GM12864 (cell line): ENCODE measurements around the gene PDE4B.

ENCODE experiments used
- DNase-seq: peaks from one replicate; pipeline ENCODE4 v3.0.0-alpha.2; 2011; ENCODE audit warnings: low read depth
- H3K4me3 ChIP-seq: 2 replicates; pipeline ENCODE4 v1.5.1; 2011; ENCODE audit warnings: mild to moderate bottlenecking, low read depth, low read length, control low read depth
- TF ChIP-seq, protein P1 (sequence below): IDR thresholded peaks from 2 replicates; pipeline ENCODE4 v1.5.1; 2011; ENCODE audit warnings: low read depth, mild to moderate bottlenecking, moderate library complexity, low read length, control low read depth, inconsistent platforms; ENCODE audit errors: missing control alignments

The PDE4B gene

DNA sequence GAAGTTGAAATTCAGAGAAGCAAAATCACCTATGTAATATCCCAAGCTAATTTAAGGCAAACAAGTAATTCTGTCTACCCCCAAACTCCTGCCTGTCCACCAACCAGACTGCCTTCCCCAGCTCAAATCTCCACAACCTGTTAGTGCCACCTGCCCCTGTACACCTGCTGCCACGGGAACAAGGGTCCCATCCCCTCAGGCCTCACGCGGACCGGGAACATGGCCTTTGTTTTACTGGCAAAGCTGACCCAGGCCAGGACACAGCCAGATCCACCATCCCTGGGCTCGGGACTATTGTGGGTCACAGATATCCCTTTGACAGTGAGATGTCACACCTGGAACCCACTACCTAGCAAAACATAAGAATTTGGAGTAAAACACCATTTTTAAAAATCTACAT lies 601.9 kb downstream of the PDE4B start:
- no peak for DNase-seq

DNA sequence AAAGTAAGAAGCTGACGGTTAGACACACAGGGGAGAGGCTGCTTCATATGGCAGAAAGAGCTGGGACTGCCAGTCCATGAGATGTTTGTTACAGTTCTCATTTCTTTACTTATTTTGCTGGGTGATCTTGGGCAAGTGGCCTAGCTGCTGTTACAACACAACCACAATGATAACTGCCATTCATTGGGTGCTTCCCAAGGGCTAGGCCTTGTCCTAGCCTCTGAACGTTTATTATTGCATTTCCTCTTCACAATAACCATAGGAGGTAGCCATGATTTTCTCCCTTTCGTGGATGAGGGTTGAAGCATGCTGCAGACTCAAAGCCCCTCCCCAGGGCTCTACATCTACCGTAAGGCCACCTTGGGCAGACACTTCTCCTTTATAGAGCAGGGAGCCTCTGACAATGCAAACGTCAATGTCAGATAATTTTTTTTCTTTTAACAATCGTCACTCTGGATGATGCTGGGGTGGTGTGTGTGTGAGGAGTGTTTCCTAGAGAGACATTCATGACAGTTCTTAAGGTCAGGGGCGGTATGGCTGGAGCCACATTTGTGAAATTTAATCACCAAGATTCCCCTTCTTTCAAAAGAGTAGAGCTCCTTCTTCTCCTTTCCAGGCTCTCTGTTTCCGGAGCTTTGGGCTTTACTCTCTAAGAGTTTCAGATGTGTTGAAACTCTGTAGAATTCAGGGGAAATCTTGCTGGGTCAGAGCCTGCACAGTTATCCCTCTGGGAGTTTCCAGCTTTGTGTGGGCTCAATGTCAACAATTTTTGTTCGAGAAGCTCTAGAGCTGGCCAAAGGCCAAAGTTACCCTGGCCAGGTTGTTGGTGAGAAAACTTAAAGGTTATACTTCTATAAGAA lies 602.7 kb downstream of the PDE4B start:
- TF ChIP-seq, protein P1, sequence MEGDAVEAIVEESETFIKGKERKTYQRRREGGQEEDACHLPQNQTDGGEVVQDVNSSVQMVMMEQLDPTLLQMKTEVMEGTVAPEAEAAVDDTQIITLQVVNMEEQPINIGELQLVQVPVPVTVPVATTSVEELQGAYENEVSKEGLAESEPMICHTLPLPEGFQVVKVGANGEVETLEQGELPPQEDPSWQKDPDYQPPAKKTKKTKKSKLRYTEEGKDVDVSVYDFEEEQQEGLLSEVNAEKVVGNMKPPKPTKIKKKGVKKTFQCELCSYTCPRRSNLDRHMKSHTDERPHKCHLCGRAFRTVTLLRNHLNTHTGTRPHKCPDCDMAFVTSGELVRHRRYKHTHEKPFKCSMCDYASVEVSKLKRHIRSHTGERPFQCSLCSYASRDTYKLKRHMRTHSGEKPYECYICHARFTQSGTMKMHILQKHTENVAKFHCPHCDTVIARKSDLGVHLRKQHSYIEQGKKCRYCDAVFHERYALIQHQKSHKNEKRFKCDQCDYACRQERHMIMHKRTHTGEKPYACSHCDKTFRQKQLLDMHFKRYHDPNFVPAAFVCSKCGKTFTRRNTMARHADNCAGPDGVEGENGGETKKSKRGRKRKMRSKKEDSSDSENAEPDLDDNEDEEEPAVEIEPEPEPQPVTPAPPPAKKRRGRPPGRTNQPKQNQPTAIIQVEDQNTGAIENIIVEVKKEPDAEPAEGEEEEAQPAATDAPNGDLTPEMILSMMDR = no peak
- DNase-seq = no peak
- no peak overlapping the region for H3K4me3 ChIP-seq

More for the DNA sequence above, 601.9 kb downstream of the PDE4B start:
- TF ChIP-seq, protein P1 = no peak
- H3K4me3 ChIP-seq = no peak overlapping the region

DNA sequence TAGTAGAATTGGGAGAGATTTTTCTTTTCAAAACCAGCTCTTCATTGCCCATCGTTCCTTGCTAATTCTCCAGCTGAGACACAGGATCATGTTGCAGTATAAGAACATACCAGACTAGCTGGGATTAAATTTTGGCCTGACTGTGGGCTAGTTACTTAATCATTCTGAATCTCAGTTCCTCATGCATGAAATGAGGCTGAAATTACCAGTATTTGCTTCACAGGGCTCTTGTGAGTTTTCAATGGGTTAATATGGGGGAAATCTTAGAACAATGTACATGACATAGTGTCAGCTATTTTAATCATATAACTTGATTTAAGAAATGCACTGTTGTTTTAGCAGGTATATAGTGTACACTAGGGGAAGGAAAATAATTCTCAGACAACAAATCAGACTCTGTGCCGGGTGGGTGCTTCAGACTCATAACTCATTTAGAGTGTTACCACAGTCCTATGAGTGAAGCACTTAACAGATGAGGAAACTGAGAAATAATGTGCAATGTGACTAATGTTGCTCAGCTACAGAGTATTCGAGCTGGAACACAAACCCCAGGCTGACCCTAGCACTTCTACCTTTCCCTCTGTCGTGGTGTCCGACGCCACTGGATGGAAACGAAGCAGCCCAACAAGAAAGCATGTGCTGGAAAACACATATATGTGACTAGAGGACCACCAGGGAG lies 603.7 kb downstream of the PDE4B start:
- H3K4me3 ChIP-seq = no peak overlapping the region; the same call in 1 of the 2 replicates
- TF ChIP-seq, protein P1 = no peak
- DNase-seq = no peak

DNA sequence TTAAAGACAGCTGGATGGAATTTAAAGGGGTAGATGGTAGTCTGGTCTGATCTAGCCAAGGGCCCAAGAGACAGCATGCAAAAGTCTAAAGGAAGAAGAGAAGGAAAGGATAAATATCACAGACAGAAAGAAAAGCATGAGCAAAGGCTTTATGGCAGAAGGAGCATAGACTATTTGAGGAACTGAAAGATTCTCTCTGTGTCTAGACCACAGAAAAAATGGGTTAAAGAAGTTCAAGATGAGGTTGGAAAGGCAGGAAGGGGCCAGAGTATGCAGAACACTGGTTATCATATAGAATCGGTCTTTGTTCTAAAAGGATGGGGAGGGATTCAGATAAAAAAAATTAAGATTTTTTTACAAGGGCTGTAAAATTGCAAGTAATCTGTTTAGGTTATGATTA lies 604.5 kb downstream of the PDE4B start:
- TF ChIP-seq, protein P1 = no peak
- DNase-seq = no peak
- no peak overlapping the region for H3K4me3 ChIP-seq

DNA sequence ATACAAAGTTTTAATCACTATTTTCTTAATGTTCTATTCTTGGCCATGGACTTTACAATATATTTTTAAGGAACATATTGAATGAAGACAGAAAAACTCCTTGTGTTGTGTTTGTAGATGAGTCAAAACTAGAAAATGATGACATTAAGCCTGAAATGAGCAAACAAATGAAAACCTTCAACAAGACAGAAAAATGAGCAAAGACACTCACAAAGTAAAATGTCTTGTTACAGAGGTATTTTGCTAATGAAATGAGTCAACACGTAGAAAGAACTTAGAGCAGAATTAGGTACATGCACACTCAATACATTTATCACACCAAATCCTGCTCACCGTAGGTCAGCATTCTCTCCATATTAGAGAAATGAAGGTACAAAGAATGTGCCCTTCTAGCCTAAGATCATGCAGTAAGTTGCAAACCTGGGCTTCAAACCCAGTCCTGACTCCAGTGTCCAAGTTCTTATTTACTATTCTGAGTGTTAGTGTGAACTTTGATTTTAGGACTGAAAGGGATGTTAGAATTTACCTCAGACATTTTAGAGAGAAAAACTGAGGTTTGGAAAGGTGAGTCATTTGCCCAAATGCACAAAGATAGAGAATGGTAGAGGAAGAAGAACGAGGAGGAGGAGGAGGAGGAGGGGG lies 607.3 kb downstream of the PDE4B start:
- H3K4me3 ChIP-seq = no peak overlapping the region
- TF ChIP-seq, protein P1 = no peak
- DNase-seq = no peak

DNA sequence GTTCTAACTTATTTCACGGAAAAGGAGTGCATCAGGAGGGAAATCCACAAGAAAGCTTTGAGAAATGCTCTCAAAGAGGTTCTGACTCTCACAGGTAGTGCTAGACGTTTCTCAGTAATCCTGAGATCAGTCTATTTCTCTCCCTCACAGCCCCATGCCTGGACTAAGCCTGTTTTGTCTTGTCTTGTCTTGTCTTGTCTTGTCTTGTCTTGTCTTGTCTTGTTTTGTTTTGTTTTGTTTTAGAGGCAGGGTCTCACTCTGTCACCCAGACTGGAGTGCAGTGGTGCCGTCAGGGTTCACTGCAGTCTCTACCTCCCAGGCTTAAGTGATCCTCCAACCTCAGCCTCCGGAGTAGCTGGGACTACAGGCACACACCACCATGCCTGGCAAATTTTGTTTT lies 608.0 kb downstream of the PDE4B start:
- TF ChIP-seq, protein P1 = no peak
- H3K4me3 ChIP-seq = no peak overlapping the region
- no peak for DNase-seq
